HG03521 (cell line): ENCODE data around the gene SPAG16.

Experiments used
- ATAC-seq: cut with Tn5 transposase; IDR thresholded peaks from one replicate; pipeline ENCODE4 v1.9.1; 2021; ENCODE audit warnings: mild to moderate bottlenecking, moderate library complexity; ENCODE audit not compliant: unreplicated experiment

The SPAG16 gene

GRCh38 chr2:213284105-213285090, at the start of gene SPAG16:
SPAG16 (plus strand) TSS chr2:213284464.
- peak; percentile 99 for ATAC-seq

GRCh38 chr2:213234641-213235040, 49.6 kb upstream of the SPAG16 start:
- ATAC-seq = no peak

- no peak for ATAC-seq
Measured at GRCh38 chr2:213235741-213236140, 48.5 kb upstream of the SPAG16 start.

GRCh38 chr2:213237251-213237650, 47.0 kb upstream of the SPAG16 start:
- ATAC-seq = no peak

GRCh38 chr2:213237787-213238186, 46.5 kb upstream of the SPAG16 start:
- ATAC-seq = no peak

- peak; percentile 33 for ATAC-seq
Measured at GRCh38 chr2:213238753-213239495, 45.3 kb upstream of the SPAG16 start.

GRCh38 chr2:213241817-213242216, 42.4 kb upstream of the SPAG16 start:
- ATAC-seq = no peak

GRCh38 chr2:213242653-213243052, 41.6 kb upstream of the SPAG16 start:
- ATAC-seq = no peak

GRCh38 chr2:213243189-213244044, 40.8 kb upstream of the SPAG16 start:
- peak; percentile 24 for ATAC-seq

- no peak for ATAC-seq
Measured at GRCh38 chr2:213246497-213247281, 37.6 kb upstream of the SPAG16 start.

GRCh38 chr2:213247566-213247965, 36.7 kb upstream of the SPAG16 start:
- ATAC-seq = no peak

- no peak for ATAC-seq
Measured at GRCh38 chr2:213248637-213249036, 35.6 kb upstream of the SPAG16 start.

- ATAC-seq = no peak
Measured at GRCh38 chr2:213249502-213249901, 34.8 kb upstream of the SPAG16 start.

GRCh38 chr2:213251618-213252017, 32.6 kb upstream of the SPAG16 start:
- ATAC-seq = peak; percentile 65

- ATAC-seq = no peak
Measured at GRCh38 chr2:213252206-213252605, 32.1 kb upstream of the SPAG16 start.

GRCh38 chr2:213253162-213253561, 31.1 kb upstream of the SPAG16 start:
- no peak for ATAC-seq

GRCh38 chr2:213259266-213259665, 25.0 kb upstream of the SPAG16 start:
- no peak for ATAC-seq

- no peak for ATAC-seq
Measured at GRCh38 chr2:213261237-213261636, 23.0 kb upstream of the SPAG16 start.

- ATAC-seq = no peak
Measured at GRCh38 chr2:213261715-213262114, 22.5 kb upstream of the SPAG16 start.

- no peak for ATAC-seq
Measured at GRCh38 chr2:213265679-213266078, 18.6 kb upstream of the SPAG16 start.
